MM.1S (cell line): ENCODE results near the gene CST1.

ENCODE experiments used
- DNase-seq: peaks from one replicate; pipeline ENCODE4 v3.0.0-alpha.2; 2015
- H2AFZ ChIP-seq: fragments of 300-600 bp; sonication (generic); 2 replicates; pipeline ENCODE4 v1.6.0; 2016; ENCODE audit warnings: antibody characterized with exemption, low read length
- H3F3A ChIP-seq: fragments of 300-600 bp; sonication (generic); 2 replicates; pipeline ENCODE4 v1.6.1; 2016; ENCODE audit warnings: mild to moderate bottlenecking, antibody characterized with exemption, low read length, moderate library complexity, mixed read lengths; ENCODE audit not compliant: insufficient read depth
- H3K27ac ChIP-seq: fragments of 300-600 bp; sonication (generic); 2 replicates; pipeline ENCODE4 v1.5.1; 2016; ENCODE audit warnings: mild to moderate bottlenecking, low read length
- H3K27me3 ChIP-seq: fragments of 300-600 bp; sonication (generic); replicated peaks from 2 replicates; pipeline ENCODE4 v1.6.0; 2016; ENCODE audit warnings: low read length; ENCODE audit not compliant: insufficient read depth
- H3K36me3 ChIP-seq: fragments of 300-600 bp; sonication (generic); replicated peaks from 2 replicates; pipeline ENCODE4 v1.6.1; 2016; ENCODE audit warnings: mild to moderate bottlenecking, low read length, mixed read lengths; ENCODE audit not compliant: insufficient read depth
- H3K4me1 ChIP-seq: fragments of 300-600 bp; sonication (generic); 2 replicates; pipeline ENCODE4 v1.6.1; 2016; ENCODE audit warnings: low read length, mixed read lengths
- H3K4me2 ChIP-seq: fragments of 300-600 bp; sonication (generic); 2 replicates; pipeline ENCODE4 v1.6.0; 2016; ENCODE audit warnings: low read depth, low read length
- H3K4me3 ChIP-seq: fragments of 300-600 bp; sonication (generic); 2 replicates; pipeline ENCODE4 v1.5.1; 2016; ENCODE audit warnings: low read length, mixed read lengths
- H3K79me2 ChIP-seq: fragments of 300-600 bp; sonication (generic); 2 replicates; pipeline ENCODE4 v1.6.1; 2016; ENCODE audit warnings: mixed run types, low read length, mixed read lengths
- H3K9ac ChIP-seq: fragments of 300-600 bp; sonication (generic); 2 replicates; pipeline ENCODE4 v1.6.1; 2016; ENCODE audit warnings: low read length, mixed read lengths
- H3K9me2 ChIP-seq: fragments of 300-600 bp; sonication (generic); replicated peaks from 2 replicates; pipeline ENCODE4 v1.6.1; 2016; ENCODE audit warnings: mild to moderate bottlenecking, low read length, mixed read lengths; ENCODE audit not compliant: insufficient read depth
- H3K9me3 ChIP-seq: fragments of 300-600 bp; sonication (generic); replicated peaks from 2 replicates; pipeline ENCODE4 v1.6.1; 2016; ENCODE audit warnings: mild to moderate bottlenecking, low read length, mixed read lengths; ENCODE audit not compliant: insufficient read depth
- H4K20me1 ChIP-seq: fragments of 300-600 bp; sonication (generic); 2 replicates; pipeline ENCODE4 v1.6.1; 2016; ENCODE audit warnings: mild to moderate bottlenecking, low read length, moderate library complexity, mixed read lengths; ENCODE audit not compliant: insufficient read depth
- CTCF ChIP-seq: fragments of 300-600 bp; sonication (generic); IDR thresholded peaks from 2 replicates; pipeline ENCODE4 v1.5.1; 2016; ENCODE audit warnings: antibody characterized with exemption, low read length, mixed read lengths
- EZH2 ChIP-seq: fragments of 300-600 bp; sonication (generic); optimal IDR thresholded peaks from 2 replicates; pipeline ENCODE3; 2017; ENCODE audit warnings: low read depth, mild to moderate bottlenecking, antibody characterized with exemption, low read length, mixed read lengths
- EZH2phosphoT487 ChIP-seq: fragments of 300-600 bp; sonication (generic); IDR thresholded peaks from 2 replicates; pipeline ENCODE4 v1.6.1; 2018; ENCODE audit warnings: antibody characterized with exemption, low read length

The CST1 gene

GRCh38 chr20:23753589-23753988 is 2.9 kb upstream of the CST1 start:
- no peaks in the 10 kb centered on the region for H3K36me3 ChIP-seq
- H3K27me3 ChIP-seq, result no peaks in the 10 kb centered on the region
- H3K4me3 ChIP-seq, result no peak overlapping the region
- TF ChIP-seq CTCF (no peak), EZH2 (no peak), EZH2phosphoT487 (no peak)
- H3K4me1 ChIP-seq, result no peaks in the 10 kb centered on the region
- H3K9ac ChIP-seq, result no peak overlapping the region
- no peaks in the 10 kb centered on the region for H3K9me2 ChIP-seq
- H3F3A ChIP-seq, result no peaks in the 10 kb centered on the region
- H3K27ac ChIP-seq, result no peak overlapping the region
- no peaks in the 10 kb centered on the region for H3K9me3 ChIP-seq
- no peak overlapping the region for H3K4me2 ChIP-seq
- H3K79me2 ChIP-seq, result no peaks in the 10 kb centered on the region
- H2AFZ ChIP-seq, result no peak overlapping the region
- H4K20me1 ChIP-seq, result no peaks in the 10 kb centered on the region
- DNase-seq, result no peak

GRCh38 chr20:23753194-23753548 is 2.4 kb upstream of the CST1 start:
- TF ChIP-seq CTCF, result no peak
- TF ChIP-seq EZH2, result no peak
- TF ChIP-seq EZH2phosphoT487, result no peak
- Histone ChIP-seq H2AFZ (no peak overlapping the region), H3K4me2 (no peak overlapping the region), H3K27ac (no peak overlapping the region), H3K4me3 (no peak overlapping the region), H3K27me3 (no peaks in the 10 kb centered on the region), H3K9me3 (no peaks in the 10 kb centered on the region), H3F3A (no peaks in the 10 kb centered on the region), H3K79me2 (no peaks in the 10 kb centered on the region), H3K4me1 (no peaks in the 10 kb centered on the region), H3K9me2 (no peaks in the 10 kb centered on the region), H4K20me1 (no peaks in the 10 kb centered on the region), H3K36me3 (no peaks in the 10 kb centered on the region), H3K9ac (no peak overlapping the region)
- no peak for DNase-seq

GRCh38 chr20:23752481-23753193 is 1.9 kb upstream of the CST1 start:
- no peaks in the 10 kb centered on the region for H3K9me2 ChIP-seq
- no peaks in the 10 kb centered on the region for H3K9me3 ChIP-seq
- H3K27me3 ChIP-seq, result no peaks in the 10 kb centered on the region
- no peak overlapping the region for H3K9ac ChIP-seq
- H2AFZ ChIP-seq, result no peak overlapping the region
- H3K27ac ChIP-seq, result no peak overlapping the region
- H3K4me2 ChIP-seq, result no peak overlapping the region
- H4K20me1 ChIP-seq, result no peaks in the 10 kb centered on the region
- no peaks in the 10 kb centered on the region for H3K79me2 ChIP-seq
- no peak overlapping the region for H3K4me3 ChIP-seq
- TF ChIP-seq CTCF (no peak), EZH2 (no peak), EZH2phosphoT487 (no peak)
- no peaks in the 10 kb centered on the region for H3F3A ChIP-seq
- H3K36me3 ChIP-seq, result no peaks in the 10 kb centered on the region
- no peak for DNase-seq
- no peaks in the 10 kb centered on the region for H3K4me1 ChIP-seq
